ENCODE results near the gene AARS2. TPM values are rescaled to one million over a fixed set of nuclear protein-coding genes. Genes with fewer than 3 reads are reported as not detected.
A peak's percentile ranks its signal among the peaks of the same experiment; 100 is the strongest.

The AARS2 gene
- total RNA-seq, 1 experiment from 2014 or later = 28.9 TPM

DNA sequence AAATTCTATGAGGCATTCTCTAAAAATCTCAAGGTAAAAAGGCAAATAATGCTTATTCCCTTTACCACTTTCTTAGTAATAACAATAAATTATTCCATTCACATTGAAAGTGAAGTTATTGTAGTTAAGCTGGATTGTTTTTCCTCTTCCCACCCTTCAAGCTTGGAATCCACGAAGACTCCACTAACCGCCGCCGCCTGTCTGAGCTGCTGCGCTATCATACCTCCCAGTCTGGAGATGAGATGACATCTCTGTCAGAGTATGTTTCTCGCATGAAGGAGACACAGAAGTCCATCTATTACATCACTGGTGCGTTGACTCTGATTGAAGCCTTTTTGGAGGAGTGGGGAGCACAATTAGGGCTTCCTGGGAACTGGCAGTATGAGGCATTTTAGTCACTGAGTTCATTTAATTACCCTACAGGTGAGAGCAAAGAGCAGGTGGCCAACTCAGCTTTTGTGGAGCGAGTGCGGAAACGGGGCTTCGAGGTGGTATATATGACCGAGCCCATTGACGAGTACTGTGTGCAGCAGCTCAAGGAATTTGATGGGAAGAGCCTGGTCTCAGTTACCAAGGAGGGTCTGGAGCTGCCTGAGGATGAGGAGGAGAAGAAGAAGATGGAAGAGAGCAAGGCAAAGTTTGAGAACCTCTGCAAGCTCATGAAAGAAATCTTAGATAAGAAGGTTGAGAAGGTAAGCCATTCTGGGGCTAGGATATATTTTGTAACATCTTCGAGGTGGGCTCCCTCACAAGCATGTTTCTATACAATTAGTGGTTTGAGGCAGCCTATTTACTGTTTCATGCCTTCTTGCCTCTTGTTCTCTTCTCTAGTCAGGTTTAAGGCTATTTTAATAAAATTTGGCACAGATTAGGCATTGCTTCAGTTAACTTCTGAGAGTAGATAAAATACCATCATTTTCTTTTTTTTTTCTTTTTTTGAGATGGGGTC is 61.3 kb downstream of the AARS2 start:
- ATAC-seq (no peak), DNase-seq (ENCODE audit: low spot score) (no peak)
- TF ChIP-seq SP1 (CRISPR knock-in tag; conservative IDR thresholded peaks at IDR 0.05) (no peak), ZNF423 (CRISPR knock-in tag; IDR thresholded peaks at IDR 0.05) (no peak), ZNF396 (CRISPR knock-in tag; IDR thresholded peaks at IDR 0.05; ENCODE audit: borderline replicate concordance) (no peak)
- TF ChIP-seq, protein P1, sequence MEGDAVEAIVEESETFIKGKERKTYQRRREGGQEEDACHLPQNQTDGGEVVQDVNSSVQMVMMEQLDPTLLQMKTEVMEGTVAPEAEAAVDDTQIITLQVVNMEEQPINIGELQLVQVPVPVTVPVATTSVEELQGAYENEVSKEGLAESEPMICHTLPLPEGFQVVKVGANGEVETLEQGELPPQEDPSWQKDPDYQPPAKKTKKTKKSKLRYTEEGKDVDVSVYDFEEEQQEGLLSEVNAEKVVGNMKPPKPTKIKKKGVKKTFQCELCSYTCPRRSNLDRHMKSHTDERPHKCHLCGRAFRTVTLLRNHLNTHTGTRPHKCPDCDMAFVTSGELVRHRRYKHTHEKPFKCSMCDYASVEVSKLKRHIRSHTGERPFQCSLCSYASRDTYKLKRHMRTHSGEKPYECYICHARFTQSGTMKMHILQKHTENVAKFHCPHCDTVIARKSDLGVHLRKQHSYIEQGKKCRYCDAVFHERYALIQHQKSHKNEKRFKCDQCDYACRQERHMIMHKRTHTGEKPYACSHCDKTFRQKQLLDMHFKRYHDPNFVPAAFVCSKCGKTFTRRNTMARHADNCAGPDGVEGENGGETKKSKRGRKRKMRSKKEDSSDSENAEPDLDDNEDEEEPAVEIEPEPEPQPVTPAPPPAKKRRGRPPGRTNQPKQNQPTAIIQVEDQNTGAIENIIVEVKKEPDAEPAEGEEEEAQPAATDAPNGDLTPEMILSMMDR (IDR thresholded peaks at IDR 0.05) = no peak
- TF ChIP-seq, protein P2, sequence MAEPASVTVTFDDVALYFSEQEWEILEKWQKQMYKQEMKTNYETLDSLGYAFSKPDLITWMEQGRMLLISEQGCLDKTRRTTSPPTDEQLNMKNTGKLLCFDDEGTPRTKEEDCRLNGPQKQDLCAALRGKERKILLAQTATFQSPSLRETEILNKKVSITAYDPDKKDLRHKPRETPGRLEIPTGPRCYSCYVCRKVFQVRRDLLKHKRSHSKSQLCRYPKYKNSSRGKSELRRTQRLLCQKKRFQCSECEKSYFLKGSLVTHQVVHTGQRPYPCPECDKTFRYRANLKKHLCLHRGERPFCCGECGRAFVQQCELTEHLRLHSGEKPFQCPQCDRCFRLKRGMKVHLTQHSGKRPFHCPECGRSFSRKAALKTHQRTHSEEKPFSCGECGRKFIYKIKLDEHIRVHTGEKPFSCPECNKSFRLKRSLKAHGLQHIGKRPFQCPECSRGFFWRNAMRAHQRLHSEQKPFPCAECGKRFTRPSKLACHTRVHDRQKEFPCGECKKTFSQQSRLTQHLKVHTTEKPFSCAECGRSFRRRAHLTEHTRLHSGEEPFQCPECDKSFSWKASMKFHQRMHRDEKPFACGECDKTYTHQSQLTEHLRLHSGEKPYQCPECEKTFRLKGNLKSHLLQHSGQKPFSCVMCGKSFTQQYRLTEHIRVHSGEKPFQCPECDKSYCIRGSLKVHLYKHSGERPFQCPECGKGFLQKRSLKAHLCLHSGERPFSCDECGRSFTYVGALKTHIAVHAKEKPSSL (CRISPR knock-in tag; conservative IDR thresholded peaks at IDR 0.05) = peak; percentile 31; the same call in 1 of the 2 replicates
- TF ChIP-seq, protein P3, sequence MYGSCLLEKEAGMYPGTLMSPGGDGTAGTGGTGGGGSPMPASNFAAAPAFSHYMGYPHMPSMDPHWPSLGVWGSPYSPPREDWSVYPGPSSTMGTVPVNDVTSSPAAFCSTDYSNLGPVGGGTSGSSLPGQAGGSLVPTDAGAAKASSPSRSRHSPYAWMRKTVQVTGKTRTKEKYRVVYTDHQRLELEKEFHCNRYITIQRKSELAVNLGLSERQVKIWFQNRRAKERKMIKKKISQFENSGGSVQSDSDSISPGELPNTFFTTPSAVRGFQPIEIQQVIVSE (CRISPR knock-in tag; IDR thresholded peaks at IDR 0.05; ENCODE audit: borderline replicate concordance) = no peak
- CTCF ChIA-PET = no interaction called here
- POLR2A ChIA-PET = interaction anchor here (0.7 kb wide), 1 partner anchor 15 kb away, joined by 6 read pairs; no protein-coding TSS in a partner anchor
- Mint-ChIP-seq H3K36me3 (peaks cover 83% of the 10 kb centered on the region), H3K9me3 (no peaks in the 10 kb centered on the region), H3K27ac (peak overlapping the region; percentile 76), H3K27me3 (ENCODE audit: low read depth) (no peaks in the 10 kb centered on the region), H3K4me1 (peaks cover 50% of the 10 kb centered on the region), H3K4me3 (no peak overlapping the region)

DNA sequence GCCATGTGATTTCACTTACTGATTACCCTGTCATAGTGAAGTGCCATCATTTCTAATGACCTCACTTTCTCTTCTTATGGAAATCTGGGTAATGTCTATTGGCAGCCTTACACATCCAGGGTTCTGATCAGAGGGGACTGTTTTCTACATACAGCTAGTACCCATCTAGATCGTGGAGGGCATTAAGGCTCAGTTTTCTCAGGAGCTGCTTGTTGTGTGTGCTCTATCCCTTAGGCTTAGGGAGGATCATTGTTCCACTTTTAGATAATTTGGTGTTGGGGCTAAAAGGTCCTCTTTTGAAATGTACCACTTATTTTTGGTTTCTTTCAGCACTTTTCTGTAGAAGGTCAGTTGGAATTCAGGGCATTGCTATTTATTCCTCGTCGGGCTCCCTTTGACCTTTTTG is 62.4 kb downstream of the AARS2 start:
- Mint-ChIP-seq H3K4me3 (no peak overlapping the region), H3K27me3 (ENCODE audit: low read depth) (no peaks in the 10 kb centered on the region), H3K36me3 (peaks cover 84% of the 10 kb centered on the region), H3K9me3 (no peaks in the 10 kb centered on the region), H3K27ac (no peak overlapping the region), H3K4me1 (peaks cover 41% of the 10 kb centered on the region)
- no peak for TF ChIP-seq SP1 (CRISPR knock-in tag; conservative IDR thresholded peaks at IDR 0.05)
- TF ChIP-seq RORB (CRISPR knock-in tag; IDR thresholded peaks at IDR 0.05) = 0 out of 2 replicates have a peak, but pooled peaks have one; percentile 5
- TF ChIP-seq, protein P4, sequence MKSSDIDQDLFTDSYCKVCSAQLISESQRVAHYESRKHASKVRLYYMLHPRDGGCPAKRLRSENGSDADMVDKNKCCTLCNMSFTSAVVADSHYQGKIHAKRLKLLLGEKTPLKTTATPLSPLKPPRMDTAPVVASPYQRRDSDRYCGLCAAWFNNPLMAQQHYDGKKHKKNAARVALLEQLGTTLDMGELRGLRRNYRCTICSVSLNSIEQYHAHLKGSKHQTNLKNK (CRISPR knock-in tag; IDR thresholded peaks at IDR 0.05) = no peak
- TF ChIP-seq, protein P5, sequence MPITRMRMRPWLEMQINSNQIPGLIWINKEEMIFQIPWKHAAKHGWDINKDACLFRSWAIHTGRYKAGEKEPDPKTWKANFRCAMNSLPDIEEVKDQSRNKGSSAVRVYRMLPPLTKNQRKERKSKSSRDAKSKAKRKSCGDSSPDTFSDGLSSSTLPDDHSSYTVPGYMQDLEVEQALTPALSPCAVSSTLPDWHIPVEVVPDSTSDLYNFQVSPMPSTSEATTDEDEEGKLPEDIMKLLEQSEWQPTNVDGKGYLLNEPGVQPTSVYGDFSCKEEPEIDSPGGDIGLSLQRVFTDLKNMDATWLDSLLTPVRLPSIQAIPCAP (CRISPR knock-in tag; IDR thresholded peaks at IDR 0.05) = no peak
- TF ChIP-seq ZNF416 (CRISPR knock-in tag; IDR thresholded peaks at IDR 0.05) = no peak
- TF ChIP-seq, protein P6, sequence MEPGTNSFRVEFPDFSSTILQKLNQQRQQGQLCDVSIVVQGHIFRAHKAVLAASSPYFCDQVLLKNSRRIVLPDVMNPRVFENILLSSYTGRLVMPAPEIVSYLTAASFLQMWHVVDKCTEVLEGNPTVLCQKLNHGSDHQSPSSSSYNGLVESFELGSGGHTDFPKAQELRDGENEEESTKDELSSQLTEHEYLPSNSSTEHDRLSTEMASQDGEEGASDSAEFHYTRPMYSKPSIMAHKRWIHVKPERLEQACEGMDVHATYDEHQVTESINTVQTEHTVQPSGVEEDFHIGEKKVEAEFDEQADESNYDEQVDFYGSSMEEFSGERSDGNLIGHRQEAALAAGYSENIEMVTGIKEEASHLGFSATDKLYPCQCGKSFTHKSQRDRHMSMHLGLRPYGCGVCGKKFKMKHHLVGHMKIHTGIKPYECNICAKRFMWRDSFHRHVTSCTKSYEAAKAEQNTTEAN (CRISPR knock-in tag; IDR thresholded peaks at IDR 0.05) = no peak
- CTCF ChIA-PET = no interaction called here
- DNase-seq (ENCODE audit: low spot score) (no peak), ATAC-seq (no peak)
- POLR2A ChIA-PET = no interaction called here

DNA sequence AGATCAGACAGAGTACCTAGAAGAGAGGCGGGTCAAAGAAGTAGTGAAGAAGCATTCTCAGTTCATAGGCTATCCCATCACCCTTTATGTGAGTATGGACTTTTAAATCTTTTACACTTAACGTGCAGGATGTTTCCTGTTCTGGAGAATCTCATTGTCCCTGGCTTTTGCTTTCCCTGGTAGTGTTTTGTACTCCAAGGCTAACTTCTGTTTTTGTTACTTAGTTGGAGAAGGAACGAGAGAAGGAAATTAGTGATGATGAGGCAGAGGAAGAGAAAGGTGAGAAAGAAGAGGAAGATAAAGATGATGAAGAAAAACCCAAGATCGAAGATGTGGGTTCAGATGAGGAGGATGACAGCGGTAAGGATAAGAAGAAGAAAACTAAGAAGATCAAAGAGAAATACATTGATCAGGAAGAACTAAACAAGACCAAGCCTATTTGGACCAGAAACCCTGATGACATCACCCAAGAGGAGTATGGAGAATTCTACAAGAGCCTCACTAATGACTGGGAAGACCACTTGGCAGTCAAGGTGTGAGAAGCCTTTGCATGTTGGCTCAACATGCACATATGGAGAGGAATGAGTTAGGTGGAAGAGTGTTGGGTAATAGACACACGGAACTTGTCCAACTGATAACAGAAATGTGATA is 63.0 kb downstream of the AARS2 start:
- Mint-ChIP-seq H3K4me1 (peaks cover 41% of the 10 kb centered on the region), H3K36me3 (peaks cover 79% of the 10 kb centered on the region), H3K27me3 (ENCODE audit: low read depth) (no peaks in the 10 kb centered on the region), H3K9me3 (no peaks in the 10 kb centered on the region), H3K27ac (peak overlapping the region; percentile 41), H3K4me3 (peak overlapping the region; percentile 99)
- no peak for DNase-seq (ENCODE audit: low spot score)
- TF ChIP-seq EMX1 (CRISPR knock-in tag; IDR thresholded peaks at IDR 0.05) = 0 out of 2 replicates have a peak, but pooled peaks have one; percentile 67
- TF ChIP-seq MYBL2 (CRISPR knock-in tag; IDR thresholded peaks at IDR 0.05) = no peak
- POLR2A ChIA-PET = no interaction called here
- CTCF ChIA-PET = no interaction called here
- no peak for ATAC-seq

Other genes with a start within 250 kb of the AARS2 start
- gene MRPL14, start 185.9 kb downstream of the AARS2 start, total RNA-seq (2021) = 70.0 to 74.2 TPM (median 74.2 TPM) in 3 replicates
- 72.8 to 75.2 TPM (median 74.0 TPM) in 3 replicates for gene TMEM63B, start 185.8 kb downstream of the AARS2 start, total RNA-seq (2021)
- gene CAPN11, start 154.5 kb downstream of the AARS2 start, total RNA-seq (2021) = 2.3 to 3.3 TPM (median 3.2 TPM) in 3 replicates
- gene MYMX, start 96.4 kb downstream of the AARS2 start, total RNA-seq (2021) = 3.9 to 7.5 TPM (median 6.4 TPM) in 3 replicates
- gene SLC29A1, start 89.8 kb downstream of the AARS2 start, total RNA-seq (2021) = 131 to 139 TPM (median 132 TPM) in 3 replicates
- 2,159 to 2,172 TPM (median 2,171 TPM) in 3 replicates for gene HSP90AB1, start 66.2 kb downstream of the AARS2 start, total RNA-seq (2021)
- 28.9 to 36.7 TPM (median 30.8 TPM) in 3 replicates for gene SLC35B2, start 55.8 kb downstream of the AARS2 start, total RNA-seq (2021)
- gene NFKBIE, start 47.8 kb downstream of the AARS2 start, total RNA-seq (2021) = 8.3 to 10.4 TPM (median 10.3 TPM) in 3 replicates
- 5.5 to 5.6 TPM (median 5.5 TPM) in 3 replicates for gene TMEM151B, start 42.9 kb downstream of the AARS2 start, total RNA-seq (2021)
- gene SPATS1, start 29.3 kb upstream of the AARS2 start, total RNA-seq (2021) = not detected in 3 replicates
- 23.5 to 24.6 TPM (median 24.0 TPM) in 3 replicates for gene CDC5L, start 74.4 kb upstream of the AARS2 start, total RNA-seq (2021)